GM18870 (cell line): Measurements from ENCODE around the gene ANKRD61.
"Not testable (repeated sequence)": the region's sequence is repeated elsewhere in the genome, so short reads cannot be mapped to it uniquely, and the experiment has no call there.

Experiments used
- ATAC-seq: cut with Tn5 transposase; IDR thresholded peaks from one replicate; pipeline ENCODE4 v1.9.1; 2021; ENCODE audit warnings: moderate library complexity; ENCODE audit not compliant: unreplicated experiment

ANKRD61 gene

GRCh38 chr7:6030988-6031387 is at the start of gene ANKRD61:
Gene ANKRD61 (plus strand): TSS chr7:6031376. CDS start chr7:6031376, 0 bp downstream.
- no peak for ATAC-seq

- ATAC-seq: not testable (repeated sequence)
Measured at GRCh38 chr7:5987061-5987460, 44.1 kb upstream of the ANKRD61 start.

- ATAC-seq: no peak
Measured at GRCh38 chr7:5997210-5997808, 33.9 kb upstream of the ANKRD61 start.

GRCh38 chr7:6007386-6007785 is 23.8 kb upstream of the ANKRD61 start:
- ATAC-seq: no peak

GRCh38 chr7:6007835-6008590 is 23.2 kb upstream of the ANKRD61 start:
- ATAC-seq: not testable (repeated sequence)

- ATAC-seq: peak; percentile 85
Measured at GRCh38 chr7:6008668-6009611, 22.2 kb upstream of the ANKRD61 start, which contains the start of the genes AIMP2 and PMS2. Gene AIMP2 (plus strand): TSS chr7:6009272. CDS start chr7:6009364, 92 bp downstream. Gene PMS2 (minus strand): TSS chr7:6009049. CDS start chr7:6009019, 30 bp downstream.

- ATAC-seq: not testable (repeated sequence)
Measured at GRCh38 chr7:6010370-6010769, 20.8 kb upstream of the ANKRD61 start.

- no peak for ATAC-seq
Measured at GRCh38 chr7:6011541-6011940, 19.6 kb upstream of the ANKRD61 start.

- no peak for ATAC-seq
Measured at GRCh38 chr7:6012355-6013104, 18.6 kb upstream of the ANKRD61 start.

GRCh38 chr7:6015917-6016652 is 15.1 kb upstream of the ANKRD61 start:
- ATAC-seq: no peak

- ATAC-seq: no peak
Measured at GRCh38 chr7:6016653-6016966, 14.6 kb upstream of the ANKRD61 start.

- ATAC-seq: no peak
Measured at GRCh38 chr7:6020371-6021286, 10.5 kb upstream of the ANKRD61 start.

- ATAC-seq: no peak
Measured at GRCh38 chr7:6022707-6023106, 8.5 kb upstream of the ANKRD61 start.

GRCh38 chr7:6023974-6024435 is 7.2 kb upstream of the ANKRD61 start:
- ATAC-seq: no peak

- peak; percentile 53 for ATAC-seq
Measured at GRCh38 chr7:6026011-6026819, 5.0 kb upstream of the ANKRD61 start.

- ATAC-seq: no peak
Measured at GRCh38 chr7:6026820-6027311, 4.3 kb upstream of the ANKRD61 start.

GRCh38 chr7:6027806-6028365 is 3.3 kb upstream of the ANKRD61 start:
- no peak for ATAC-seq
